Panc1 (cell line): ENCODE data around the gene KRTAP4-6.

Experiments used
- POLR2AphosphoS5 ChIP-seq: IDR thresholded peaks from 2 replicates; pipeline ENCODE4 v1.6.1; 2012; ENCODE audit warnings: mild to moderate bottlenecking, low read depth, low read length, moderate library complexity
- TF ChIP-seq, protein P1 (sequence below), 2 experiments: IDR thresholded peaks; 2 replicates each; pipeline ENCODE4 v1.6.1; 2011 to 2012; ENCODE audit warnings: low read depth in 2 of 2, control low read depth in 1 of 2, low read length in 1 of 2, mild to moderate bottlenecking in 1 of 2, moderate library complexity in 1 of 2; ENCODE audit not compliant: insufficient read depth in 1 of 2

DNA sequence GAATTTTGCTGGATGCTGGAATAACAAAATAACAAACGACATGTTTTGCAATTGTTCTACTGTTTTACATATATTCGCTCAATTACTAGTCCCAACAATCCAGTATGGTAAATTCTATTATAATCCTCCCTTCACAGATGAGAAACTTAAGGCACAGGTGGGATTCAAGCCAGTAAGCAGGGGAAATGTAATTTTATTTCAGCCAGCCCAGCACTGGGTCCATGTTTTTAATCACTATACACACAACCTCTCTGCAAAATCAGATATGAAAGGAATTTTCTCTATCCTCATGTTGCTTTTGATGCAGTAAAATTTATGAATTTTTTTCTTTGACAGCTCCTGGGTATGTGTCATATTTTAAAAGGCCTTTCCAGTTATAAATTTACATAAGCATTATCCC is 4.9 kb upstream of the KRTAP4-6 start:
- TF ChIP-seq POLR2AphosphoS5 = no peak
- TF ChIP-seq, protein P1, sequence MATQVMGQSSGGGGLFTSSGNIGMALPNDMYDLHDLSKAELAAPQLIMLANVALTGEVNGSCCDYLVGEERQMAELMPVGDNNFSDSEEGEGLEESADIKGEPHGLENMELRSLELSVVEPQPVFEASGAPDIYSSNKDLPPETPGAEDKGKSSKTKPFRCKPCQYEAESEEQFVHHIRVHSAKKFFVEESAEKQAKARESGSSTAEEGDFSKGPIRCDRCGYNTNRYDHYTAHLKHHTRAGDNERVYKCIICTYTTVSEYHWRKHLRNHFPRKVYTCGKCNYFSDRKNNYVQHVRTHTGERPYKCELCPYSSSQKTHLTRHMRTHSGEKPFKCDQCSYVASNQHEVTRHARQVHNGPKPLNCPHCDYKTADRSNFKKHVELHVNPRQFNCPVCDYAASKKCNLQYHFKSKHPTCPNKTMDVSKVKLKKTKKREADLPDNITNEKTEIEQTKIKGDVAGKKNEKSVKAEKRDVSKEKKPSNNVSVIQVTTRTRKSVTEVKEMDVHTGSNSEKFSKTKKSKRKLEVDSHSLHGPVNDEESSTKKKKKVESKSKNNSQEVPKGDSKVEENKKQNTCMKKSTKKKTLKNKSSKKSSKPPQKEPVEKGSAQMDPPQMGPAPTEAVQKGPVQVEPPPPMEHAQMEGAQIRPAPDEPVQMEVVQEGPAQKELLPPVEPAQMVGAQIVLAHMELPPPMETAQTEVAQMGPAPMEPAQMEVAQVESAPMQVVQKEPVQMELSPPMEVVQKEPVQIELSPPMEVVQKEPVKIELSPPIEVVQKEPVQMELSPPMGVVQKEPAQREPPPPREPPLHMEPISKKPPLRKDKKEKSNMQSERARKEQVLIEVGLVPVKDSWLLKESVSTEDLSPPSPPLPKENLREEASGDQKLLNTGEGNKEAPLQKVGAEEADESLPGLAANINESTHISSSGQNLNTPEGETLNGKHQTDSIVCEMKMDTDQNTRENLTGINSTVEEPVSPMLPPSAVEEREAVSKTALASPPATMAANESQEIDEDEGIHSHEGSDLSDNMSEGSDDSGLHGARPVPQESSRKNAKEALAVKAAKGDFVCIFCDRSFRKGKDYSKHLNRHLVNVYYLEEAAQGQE (IDR thresholded peaks at IDR 0.05; ENCODE audit: insufficient read depth in 1 of 2, low read depth in 2 of 2, low read length in 1 of 2) = no peak
